ENCODE results near the gene CHST11.

DNA sequence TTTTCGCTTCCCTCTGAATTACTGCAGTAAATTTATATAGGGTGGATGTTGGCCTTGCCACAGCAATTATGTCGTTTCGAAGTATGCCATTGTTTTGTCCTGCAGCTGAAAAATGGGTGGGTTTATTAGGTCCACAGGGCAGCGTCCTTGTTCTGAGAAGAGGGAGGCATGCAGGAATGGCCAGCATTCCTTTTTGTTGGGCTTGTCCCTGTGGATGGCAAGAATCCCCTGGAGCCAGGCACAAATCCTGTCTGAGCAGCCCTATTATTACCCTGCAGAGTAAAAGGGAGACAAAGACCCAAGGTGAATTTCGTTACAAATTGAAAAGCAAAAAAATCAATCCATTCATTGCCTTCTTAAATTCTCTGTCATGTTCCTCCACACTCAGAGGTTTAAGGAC lies 88.1 kb downstream of the CHST11 start:
- TF ChIP-seq TAF1 (IDR thresholded peaks at IDR 0.05; ENCODE audit: low read depth, low read length): no peak
- TF ChIP-seq POLR2A (IDR thresholded peaks at IDR 0.05; ENCODE audit: low read depth, low read length): no peak
